Stomach smooth muscle (tissue), 2 donors: ENCODE results near the gene CMTM3.

ENCODE experiments used
- H3K27ac ChIP-seq: one replicate; pipeline ENCODE4 v1.7.0; 2013; ENCODE audit warnings: mild to moderate bottlenecking, low read length, inconsistent platforms
- H3K27me3 ChIP-seq, 2 donors: one replicate each; pipeline ENCODE4 v1.7.0; 2013; ENCODE audit warnings: low read length in 2 of 2; ENCODE audit not compliant: insufficient read depth in 2 of 2, control insufficient read depth in 1 of 2
- H3K36me3 ChIP-seq, 2 donors: one replicate each; pipeline ENCODE4 v1.7.0; 2013; ENCODE audit warnings: low read length in 2 of 2; ENCODE audit not compliant: control insufficient read depth in 2 of 2, insufficient read depth in 2 of 2
- H3K4me1 ChIP-seq: one replicate; pipeline ENCODE4 v1.7.0; 2013; ENCODE audit warnings: low read length; ENCODE audit not compliant: control insufficient read depth, insufficient read depth
- H3K4me3 ChIP-seq, 2 donors: one replicate each; pipeline ENCODE4 v1.7.0; 2013; ENCODE audit warnings: low read length in 2 of 2
- H3K9ac ChIP-seq, 2 donors: one replicate each; pipeline ENCODE4 v1.7.0; 2013; ENCODE audit warnings: low read length in 2 of 2, mild to moderate bottlenecking in 1 of 2
- H3K9me3 ChIP-seq, 2 donors: one replicate each; pipeline ENCODE4 v1.7.0; 2013; ENCODE audit warnings: low read length in 2 of 2; ENCODE audit not compliant: control insufficient read depth in 2 of 2
- donor health status: healthy.
- donor health status: Pancreatic carcinoma.

Gene CMTM3

DNA sequence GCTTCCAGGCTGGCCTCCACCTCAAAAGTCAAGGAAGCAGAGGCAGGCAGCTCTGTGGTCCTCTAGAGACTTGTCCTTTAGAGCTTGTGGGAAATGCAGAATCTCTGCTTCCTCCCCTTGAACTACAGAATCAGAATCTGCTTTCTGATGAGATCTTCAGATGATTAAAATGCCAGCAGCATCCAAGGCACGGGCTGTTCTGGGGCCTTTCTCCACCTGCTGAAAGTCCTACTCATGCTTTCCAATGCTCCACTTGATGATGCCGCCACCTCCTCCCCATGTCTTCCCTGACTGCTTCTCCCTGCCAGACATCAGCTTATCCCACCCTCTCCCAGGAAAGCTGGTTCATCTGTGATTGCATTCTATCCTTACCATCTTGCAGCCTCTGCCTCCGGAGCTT lies 33.3 kb downstream of the CMTM3 start:
- H3K36me3 ChIP-seq = peaks cover 0 to 2% of the 10 kb centered on the region in 2 donors
- no peak overlapping the region for H3K9ac ChIP-seq
- no peaks in the 10 kb centered on the region for H3K9me3 ChIP-seq
- H3K4me1 ChIP-seq = no peaks in the 10 kb centered on the region
- H3K4me3 ChIP-seq = no peak overlapping the region
- no peaks in the 10 kb centered on the region for H3K27me3 ChIP-seq
- H3K27ac ChIP-seq = no peak overlapping the region

DNA sequence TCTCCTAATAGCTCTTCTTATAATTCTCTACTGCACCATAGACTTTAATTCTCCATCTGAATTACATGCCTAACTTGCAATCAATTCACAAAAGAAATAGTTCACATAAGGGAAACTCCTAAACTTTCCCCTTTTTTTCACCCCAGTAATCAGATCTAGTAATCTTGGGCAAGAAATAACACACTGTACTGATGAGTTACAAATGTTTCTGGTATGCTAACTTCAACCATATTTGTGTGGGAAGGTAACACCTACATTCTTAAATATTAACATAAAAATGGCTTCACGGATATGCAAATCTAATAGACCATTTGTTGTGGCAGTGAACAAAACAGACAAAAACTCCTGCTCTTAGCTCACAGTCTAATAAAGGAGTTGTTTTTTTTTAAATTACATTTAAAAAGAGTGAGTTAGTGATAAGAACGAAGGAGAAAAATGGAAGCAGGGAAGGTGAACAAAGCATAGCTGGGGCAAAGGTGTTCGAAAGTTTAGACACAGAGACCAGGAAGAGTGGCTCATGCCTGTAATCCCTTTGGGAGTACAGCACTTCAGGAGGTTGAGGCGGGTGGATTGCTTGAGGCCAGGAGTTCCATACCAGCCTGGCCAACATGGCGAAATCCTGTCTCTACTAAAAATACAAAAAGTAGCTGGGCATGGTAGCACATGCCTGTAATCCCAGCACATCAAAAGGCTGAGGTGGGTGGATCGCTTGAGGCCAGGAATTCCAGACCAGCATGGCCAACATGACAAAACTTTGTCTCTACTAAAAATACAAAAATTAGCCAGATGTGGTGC lies 34.8 kb downstream of the CMTM3 start:
- Histone ChIP-seq H3K36me3 (peaks cover 0 to 2% of the 10 kb centered on the region in 2 donors), H3K9ac (no peak overlapping the region), H3K27me3 (no peaks in the 10 kb centered on the region), H3K9me3 (no peaks in the 10 kb centered on the region), H3K27ac (no peak overlapping the region), H3K4me1 (no peaks in the 10 kb centered on the region), H3K4me3 (no peak overlapping the region)

DNA sequence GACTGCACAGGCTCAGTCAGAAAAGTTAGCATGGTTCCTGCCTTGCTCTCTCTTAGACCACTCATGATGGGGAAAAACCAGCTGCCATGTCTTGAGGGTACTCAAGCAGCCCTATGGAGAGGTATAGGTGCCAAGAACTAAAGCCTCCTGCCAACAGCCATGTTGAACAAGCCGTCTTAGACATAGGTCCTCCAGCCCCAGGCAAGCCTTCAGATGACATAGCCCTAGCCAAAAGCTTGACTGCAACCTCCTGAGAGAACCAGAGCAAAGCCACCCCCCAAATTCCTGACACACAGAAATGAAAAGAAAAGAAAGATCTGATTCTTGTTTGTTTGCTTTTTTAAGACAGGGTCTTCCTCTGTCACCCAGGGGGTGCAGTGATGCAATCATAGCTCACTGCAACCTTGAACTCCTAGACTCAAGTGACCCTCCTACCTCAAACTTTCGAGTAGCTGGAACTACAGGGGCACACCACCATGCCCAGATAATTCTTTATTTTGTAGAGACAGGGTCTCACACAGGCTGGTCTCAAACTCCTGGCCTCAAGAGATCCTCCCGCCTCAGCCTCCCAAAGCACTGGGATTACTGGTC lies 36.3 kb downstream of the CMTM3 start:
- Histone ChIP-seq H3K9me3 (no peaks in the 10 kb centered on the region), H3K4me3 (no peak overlapping the region), H3K9ac (no peak overlapping the region), H3K4me1 (no peaks in the 10 kb centered on the region), H3K36me3 (no peaks in the 10 kb centered on the region), H3K27ac (no peak overlapping the region), H3K27me3 (no peaks in the 10 kb centered on the region)

DNA sequence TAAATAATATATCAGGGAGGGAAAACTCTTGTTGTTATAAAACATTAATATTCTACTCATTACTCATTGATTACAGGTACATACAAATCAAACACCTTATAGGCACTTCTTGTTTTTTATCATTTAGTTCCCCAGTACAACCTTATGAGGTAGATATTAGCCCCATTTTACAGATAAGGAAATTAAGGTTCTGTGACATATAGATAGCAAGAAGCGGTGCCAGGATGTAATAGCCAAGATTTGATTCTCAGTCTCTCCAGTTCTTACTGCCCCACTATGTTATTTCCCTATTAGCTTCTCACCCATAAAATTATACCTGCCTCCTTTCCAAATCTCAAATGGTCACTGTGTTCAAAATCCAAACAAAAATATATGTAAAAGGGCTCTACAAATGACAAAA lies 36.9 kb downstream of the CMTM3 start:
- Histone ChIP-seq H3K27me3 (no peaks in the 10 kb centered on the region), H3K4me1 (no peaks in the 10 kb centered on the region), H3K9me3 (no peaks in the 10 kb centered on the region), H3K9ac (no peak overlapping the region), H3K27ac (no peak overlapping the region), H3K4me3 (no peak overlapping the region), H3K36me3 (no peaks in the 10 kb centered on the region)

DNA sequence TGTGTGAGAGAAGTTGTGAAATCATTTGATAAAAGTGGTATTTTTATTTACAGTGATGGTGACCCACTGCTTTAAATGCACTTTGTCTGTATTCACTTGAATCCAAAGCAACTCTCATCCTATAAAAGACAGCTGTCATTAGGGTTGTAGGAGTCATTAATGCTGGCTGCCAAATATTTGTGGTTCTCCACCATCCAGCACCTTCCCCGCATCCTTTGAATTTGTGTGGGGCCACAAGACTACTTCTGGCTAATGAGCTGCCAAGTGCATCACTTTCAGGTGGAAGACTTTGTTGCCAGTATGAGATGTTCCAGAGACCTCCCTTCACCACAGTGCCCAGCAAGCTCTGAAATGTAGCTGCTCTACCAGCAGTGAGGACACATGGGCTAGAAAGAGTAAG lies 43.4 kb downstream of the CMTM3 start:
- Histone ChIP-seq H3K9ac (no peak overlapping the region), H3K4me1 (peaks cover 5% of the 10 kb centered on the region), H3K27ac (no peak overlapping the region), H3K4me3 (no peak overlapping the region), H3K9me3 (no peaks in the 10 kb centered on the region), H3K27me3 (no peaks in the 10 kb centered on the region), H3K36me3 (no peaks in the 10 kb centered on the region)

DNA sequence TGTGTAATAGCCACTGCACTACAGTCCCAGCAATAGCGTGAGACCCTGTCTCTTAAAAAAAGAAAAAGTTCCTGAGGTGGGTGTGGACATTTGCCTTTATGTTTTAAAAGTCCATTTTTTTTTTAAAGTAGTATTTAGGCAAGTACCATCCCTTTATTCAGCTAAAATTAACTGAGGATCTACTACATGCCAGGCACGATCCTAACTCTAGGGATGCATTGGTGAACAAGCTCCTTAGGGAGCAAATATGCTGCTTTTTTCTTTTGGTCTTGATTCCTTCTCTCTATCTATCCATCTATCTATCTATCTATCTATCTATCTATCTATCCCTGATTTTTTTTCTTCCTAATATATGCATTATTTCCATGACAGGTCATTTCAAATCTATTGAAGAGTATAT lies 44.7 kb downstream of the CMTM3 start:
- Histone ChIP-seq H3K36me3 (no peaks in the 10 kb centered on the region), H3K27ac (no peak overlapping the region), H3K9me3 (no peaks in the 10 kb centered on the region), H3K9ac (no peak overlapping the region), H3K4me1 (peaks cover 5% of the 10 kb centered on the region), H3K27me3 (no peaks in the 10 kb centered on the region), H3K4me3 (no peak overlapping the region)

DNA sequence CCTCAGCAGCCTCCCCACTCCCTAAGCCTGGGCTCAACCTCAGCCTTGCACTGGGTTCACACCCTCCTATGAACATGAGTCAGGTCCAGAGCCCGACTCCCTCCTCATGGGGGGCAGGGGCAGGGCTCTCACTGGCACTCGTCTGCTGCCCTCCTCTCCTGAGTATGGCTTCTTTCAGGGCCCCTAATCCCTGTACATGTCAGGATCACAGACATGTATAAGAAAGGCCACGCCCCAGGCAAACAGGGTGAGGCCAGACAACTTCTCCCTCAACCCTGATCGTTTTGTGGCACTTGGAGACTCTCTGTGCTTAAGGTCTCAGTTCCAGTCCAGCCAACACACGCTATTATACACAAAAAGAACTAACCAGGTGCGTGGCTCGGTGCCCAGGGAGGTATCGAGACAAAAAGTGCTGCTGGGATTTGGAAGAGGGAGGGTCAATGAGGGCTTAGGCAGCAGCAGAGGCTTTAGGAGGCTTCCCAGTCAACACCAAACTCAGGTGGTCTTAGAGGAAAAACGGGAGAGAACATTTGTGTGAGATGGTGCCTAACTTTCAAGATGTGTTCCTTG lies 45.2 kb downstream of the CMTM3 start:
- Histone ChIP-seq H3K27me3 (no peaks in the 10 kb centered on the region), H3K4me3 (no peak overlapping the region), H3K4me1 (peaks cover 5% of the 10 kb centered on the region), H3K9me3 (no peaks in the 10 kb centered on the region), H3K9ac (no peak overlapping the region), H3K36me3 (no peaks in the 10 kb centered on the region), H3K27ac (no peak overlapping the region)

DNA sequence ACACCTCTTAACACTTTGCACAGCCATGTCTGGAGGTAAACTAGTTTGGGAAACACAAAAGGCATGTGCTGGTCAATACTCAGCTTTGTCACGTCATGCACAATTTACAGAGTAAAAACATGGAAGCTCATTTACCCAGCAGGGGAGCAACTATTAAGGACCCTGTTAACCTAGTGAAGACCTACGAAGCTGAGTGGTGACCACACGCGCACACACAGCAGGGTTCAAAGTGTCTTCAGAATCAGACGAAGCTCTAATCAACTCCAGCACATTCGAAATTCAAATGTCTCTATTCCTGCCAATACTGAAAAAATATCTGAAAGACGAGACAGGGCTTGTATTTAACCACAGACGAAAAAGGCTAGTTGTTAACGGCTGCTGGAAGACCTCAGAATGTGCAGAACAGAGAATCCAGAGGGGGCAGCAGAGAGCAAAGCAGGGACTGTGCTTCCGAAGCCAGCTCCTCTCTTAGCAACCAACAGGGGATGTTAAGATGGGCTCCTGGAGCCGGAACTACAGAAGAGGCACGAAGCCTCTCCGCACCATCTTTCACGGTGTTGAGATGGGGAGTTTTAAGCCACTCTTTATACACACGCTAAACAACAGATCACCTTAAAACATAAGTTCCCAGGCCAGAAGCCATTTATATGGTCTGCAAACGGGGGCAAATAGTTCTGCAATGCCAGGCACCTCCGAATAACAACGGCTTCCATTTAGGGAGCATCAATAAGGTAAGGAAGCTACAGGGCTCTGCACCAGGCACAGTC lies 46.4 kb downstream of the CMTM3 start:
- Histone ChIP-seq H3K4me1 (peaks cover 5% of the 10 kb centered on the region), H3K36me3 (no peaks in the 10 kb centered on the region), H3K4me3 (peak overlapping the region; percentile 46 to 60), H3K27me3 (no peaks in the 10 kb centered on the region), H3K9ac (peak overlapping the region in 1 of 2 donors; percentile 36), H3K9me3 (no peaks in the 10 kb centered on the region), H3K27ac (no peak overlapping the region)

DNA sequence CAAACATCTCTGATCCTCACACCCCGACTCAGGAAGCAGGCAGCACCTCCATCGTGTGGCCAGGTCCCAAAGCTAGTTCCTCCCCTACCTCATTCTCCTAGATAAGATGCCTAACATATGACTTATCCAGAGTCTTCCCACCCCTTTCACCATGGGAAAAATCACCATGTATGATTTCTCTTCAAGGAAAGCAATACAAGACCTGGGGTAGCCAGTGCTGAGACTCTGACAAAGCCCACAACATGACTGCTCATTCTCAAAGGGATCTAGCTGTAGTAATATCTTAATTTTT lies 46.9 kb downstream of the CMTM3 start:
- Histone ChIP-seq H3K27me3 (no peaks in the 10 kb centered on the region), H3K27ac (no peak overlapping the region), H3K9me3 (no peaks in the 10 kb centered on the region), H3K9ac (no peak overlapping the region), H3K4me3 (peak overlapping the region; percentile 46 to 60), H3K4me1 (peaks cover 5% of the 10 kb centered on the region), H3K36me3 (no peaks in the 10 kb centered on the region)

DNA sequence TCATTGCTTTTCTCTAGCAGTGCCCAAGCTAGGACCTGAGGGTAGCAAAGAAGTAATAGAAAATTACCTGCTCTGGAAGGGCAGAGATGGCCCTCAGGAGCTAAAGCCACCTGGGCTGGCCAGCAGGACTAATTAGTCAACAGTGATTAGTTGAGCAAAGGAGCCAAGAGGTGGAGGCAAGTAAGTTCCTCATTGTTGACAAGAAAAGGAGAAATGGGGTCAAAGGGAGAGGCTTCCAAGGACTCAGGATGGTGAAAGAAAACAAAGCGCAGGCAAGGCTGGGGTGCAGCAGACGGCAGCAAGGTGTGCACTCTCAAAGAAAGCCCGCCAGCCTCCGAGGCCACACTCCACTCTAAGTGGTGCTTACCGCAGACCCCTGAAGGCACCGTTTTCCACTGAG lies 47.5 kb downstream of the CMTM3 start:
- Histone ChIP-seq H3K4me3 (no peak overlapping the region), H3K9ac (no peak overlapping the region), H3K27ac (no peak overlapping the region), H3K36me3 (no peaks in the 10 kb centered on the region), H3K27me3 (no peaks in the 10 kb centered on the region), H3K4me1 (peaks cover 5% of the 10 kb centered on the region), H3K9me3 (no peaks in the 10 kb centered on the region)
